Ovary (tissue), 3 donors: ENCODE data around the gene TARS2.

ENCODE experiments used
- CTCF ChIP-seq, 3 donors: fragments of 450-650 bp in 2 of 3; fragments of 200-600 bp in 1 of 3; IDR thresholded peaks; one replicate each; pipeline versions ENCODE4 v1.5.1 to v1.8.0; 2016 to 2022; ENCODE audit warnings: antibody characterized with exemption in 3 of 3, mild to moderate bottlenecking in 1 of 3
- POLR2A ChIP-seq: fragments of 450-650 bp; IDR thresholded peaks from one replicate; pipeline ENCODE4 v1.6.1; 2017; ENCODE audit warnings: antibody characterized with exemption, mild to moderate bottlenecking, moderate library complexity
- donor health status: DM: no; HTN: no; CAD: no.

GRCh38 chr1:150514913-150515327 is 27.7 kb downstream of the TARS2 start:
- TF ChIP-seq POLR2A, result no peak
- TF ChIP-seq CTCF (IDR thresholded peaks at IDR 0.05), result peak in 1 of 3 donors; percentile 12
